Peyer's patch (tissue), 4 donors: ENCODE measurements around the gene CNTN4. TPM values are rescaled to one million over a fixed set of nuclear protein-coding genes. Genes with fewer than 3 reads are reported as not detected.

Experiments used
- DNase-seq, 3 donors: peaks; one replicate each; pipeline ENCODE4 v3.0.0-alpha.2; 2017 to 2019
- H3K27ac ChIP-seq, 4 donors: fragments of 200-600 bp; sonication (generic); one replicate each; pipeline ENCODE4 v1.5.1; 2016 to 2019
- H3K27me3 ChIP-seq, 2 donors: fragments of 200-600 bp; sonication (generic); one replicate each; pipeline ENCODE4 v1.5.1; 2019
- H3K36me3 ChIP-seq, 3 donors: fragments of 200-600 bp; sonication (generic); one replicate each; pipeline ENCODE4 v1.5.1; 2016 to 2019
- H3K4me1 ChIP-seq, 4 donors: fragments of 200-600 bp; sonication (generic); one replicate each; pipeline ENCODE4 v1.5.1; 2016 to 2019
- H3K4me3 ChIP-seq, 4 donors: fragments of 200-600 bp; sonication (generic); 1 replicate in 3 of 4; 2 replicates in 1 of 4; pipeline ENCODE4 v1.5.1; 2016 to 2019; ENCODE audit warnings: mild to moderate bottlenecking in 1 of 4
- H3K9me3 ChIP-seq, 4 donors: fragments of 200-600 bp; sonication (generic); one replicate each; pipeline ENCODE4 v1.5.1; 2016 to 2019; ENCODE audit warnings: mild to moderate bottlenecking in 1 of 4
- POLR2A ChIP-seq, 2 donors: fragments of 450-650 bp; IDR thresholded peaks; one replicate each; pipeline ENCODE4 v1.5.1; 2017; ENCODE audit warnings: antibody characterized with exemption in 2 of 2, mild to moderate bottlenecking in 2 of 2, moderate library complexity in 2 of 2
- total RNA-seq, 4 donors: library from RNA; depleted of rRNA; stranded (reverse); fragments of >200 nt; gene quantifications; one replicate each; pipeline ENCODE4 v1.1.0, GENCODE V29; 2016
- TF ChIP-seq, protein P1 (sequence below), 6 experiments: fragments of 450-650 bp in 4 of 6; fragments of 200-600 bp in 2 of 6; sonication (generic) in 1 of 6; IDR thresholded peaks; one replicate each; pipeline ENCODE4 v1.5.1; 2017 to 2019; ENCODE audit warnings: antibody characterized with exemption in 6 of 6, mild to moderate bottlenecking in 3 of 6, moderate library complexity in 1 of 6

Gene CNTN4
- total RNA-seq, 4 donors from 2014 or later: 5.4 to 31.1 (median 19.9) TPM

GRCh38 chr3:2837239-2837638, 738.6 kb downstream of the CNTN4 start:
- Histone ChIP-seq H3K4me3 (no peak overlapping the region), H3K36me3 (no peaks in the 10 kb centered on the region), H3K27ac (no peak overlapping the region), H3K27me3 (no peaks in the 10 kb centered on the region), H3K4me1 (no peaks in the 10 kb centered on the region), H3K9me3 (no peaks in the 10 kb centered on the region)
- no peak for TF ChIP-seq POLR2A (IDR thresholded peaks at IDR 0.05)
- TF ChIP-seq, protein P1, sequence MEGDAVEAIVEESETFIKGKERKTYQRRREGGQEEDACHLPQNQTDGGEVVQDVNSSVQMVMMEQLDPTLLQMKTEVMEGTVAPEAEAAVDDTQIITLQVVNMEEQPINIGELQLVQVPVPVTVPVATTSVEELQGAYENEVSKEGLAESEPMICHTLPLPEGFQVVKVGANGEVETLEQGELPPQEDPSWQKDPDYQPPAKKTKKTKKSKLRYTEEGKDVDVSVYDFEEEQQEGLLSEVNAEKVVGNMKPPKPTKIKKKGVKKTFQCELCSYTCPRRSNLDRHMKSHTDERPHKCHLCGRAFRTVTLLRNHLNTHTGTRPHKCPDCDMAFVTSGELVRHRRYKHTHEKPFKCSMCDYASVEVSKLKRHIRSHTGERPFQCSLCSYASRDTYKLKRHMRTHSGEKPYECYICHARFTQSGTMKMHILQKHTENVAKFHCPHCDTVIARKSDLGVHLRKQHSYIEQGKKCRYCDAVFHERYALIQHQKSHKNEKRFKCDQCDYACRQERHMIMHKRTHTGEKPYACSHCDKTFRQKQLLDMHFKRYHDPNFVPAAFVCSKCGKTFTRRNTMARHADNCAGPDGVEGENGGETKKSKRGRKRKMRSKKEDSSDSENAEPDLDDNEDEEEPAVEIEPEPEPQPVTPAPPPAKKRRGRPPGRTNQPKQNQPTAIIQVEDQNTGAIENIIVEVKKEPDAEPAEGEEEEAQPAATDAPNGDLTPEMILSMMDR (IDR thresholded peaks at IDR 0.05): no peak
- DNase-seq: no peak

GRCh38 chr3:2837910-2838309, 739.2 kb downstream of the CNTN4 start:
- Histone ChIP-seq H3K4me3 (no peak overlapping the region), H3K36me3 (no peaks in the 10 kb centered on the region), H3K27me3 (no peaks in the 10 kb centered on the region), H3K27ac (no peak overlapping the region), H3K9me3 (no peaks in the 10 kb centered on the region), H3K4me1 (no peaks in the 10 kb centered on the region)
- TF ChIP-seq POLR2A (IDR thresholded peaks at IDR 0.05): no peak
- TF ChIP-seq, protein P1 (IDR thresholded peaks at IDR 0.05): no peak
- DNase-seq: no peak

DNA sequence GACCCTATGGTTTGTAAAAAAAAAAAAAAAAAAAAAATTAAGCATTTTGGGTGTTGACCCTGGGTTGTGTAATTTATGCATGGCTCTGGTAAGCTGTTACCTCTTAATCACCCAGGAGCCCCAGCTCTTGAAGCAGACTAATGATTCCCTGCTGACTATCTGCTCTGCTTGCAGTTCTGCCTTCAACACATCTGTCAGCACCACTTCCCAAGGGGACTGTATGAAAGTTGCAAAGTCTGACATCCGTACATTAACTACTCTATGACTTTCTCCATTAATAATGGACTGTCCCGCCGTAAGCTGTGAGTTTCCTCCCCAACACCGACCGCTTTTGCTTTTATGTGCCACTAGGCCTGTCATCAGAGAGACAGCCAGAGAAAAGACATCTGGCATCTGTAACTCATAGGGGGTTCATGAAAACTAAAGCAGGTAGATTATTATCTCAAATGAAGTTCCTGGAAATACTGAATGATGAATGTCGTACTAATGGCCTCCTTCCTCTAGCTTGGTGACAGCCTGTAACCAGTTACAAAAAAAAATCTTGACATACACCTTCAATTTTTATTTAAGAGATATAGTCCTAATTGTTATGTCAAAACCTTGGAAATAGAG, 740.0 kb downstream of the CNTN4 start:
- no peak overlapping the region for H3K4me3 ChIP-seq
- no peak for TF ChIP-seq POLR2A (IDR thresholded peaks at IDR 0.05)
- TF ChIP-seq, protein P1 (IDR thresholded peaks at IDR 0.05): no peak
- DNase-seq: no peak

DNA sequence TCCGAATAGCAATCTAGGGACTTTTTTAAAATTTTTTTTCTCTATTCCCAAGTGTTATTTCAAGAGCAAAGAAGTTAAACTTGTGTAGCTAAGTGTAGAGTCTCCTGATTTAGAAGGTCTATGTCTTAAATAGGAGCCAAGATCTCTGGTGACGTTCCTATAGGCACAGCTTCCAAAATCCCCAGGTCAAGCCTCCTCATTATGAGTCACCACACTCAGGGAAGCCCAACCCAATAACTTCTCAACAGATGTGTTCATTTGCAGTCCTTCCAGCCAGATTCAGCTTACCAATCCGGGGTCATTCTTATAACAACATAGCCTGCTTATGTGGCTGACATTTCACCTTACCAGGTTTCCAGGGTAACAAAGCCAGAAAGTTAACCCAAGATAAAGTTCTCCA, 741.2 kb downstream of the CNTN4 start:
- no peak for DNase-seq
- Histone ChIP-seq H3K36me3 (no peaks in the 10 kb centered on the region), H3K27me3 (no peaks in the 10 kb centered on the region), H3K4me3 (no peak overlapping the region), H3K4me1 (no peaks in the 10 kb centered on the region), H3K27ac (no peak overlapping the region), H3K9me3 (no peaks in the 10 kb centered on the region)
- TF ChIP-seq, protein P1 (IDR thresholded peaks at IDR 0.05): no peak
- no peak for TF ChIP-seq POLR2A (IDR thresholded peaks at IDR 0.05)

More for the DNA sequence above, 740.0 kb downstream of the CNTN4 start:
- H3K36me3 ChIP-seq: no peaks in the 10 kb centered on the region
- no peaks in the 10 kb centered on the region for H3K4me1 ChIP-seq
- no peak overlapping the region for H3K27ac ChIP-seq
- no peaks in the 10 kb centered on the region for H3K9me3 ChIP-seq
- no peaks in the 10 kb centered on the region for H3K27me3 ChIP-seq

GRCh38 chr3:2847062-2847841, 748.6 kb downstream of the CNTN4 start:
- no peak overlapping the region for H3K27ac ChIP-seq
- no peaks in the 10 kb centered on the region for H3K36me3 ChIP-seq
- no peak for TF ChIP-seq POLR2A (IDR thresholded peaks at IDR 0.05)
- TF ChIP-seq, protein P1 (IDR thresholded peaks at IDR 0.05): no peak
- no peak overlapping the region for H3K4me3 ChIP-seq
- H3K4me1 ChIP-seq: peaks cover 0 to 11% (median 0%) of the 10 kb centered on the region in 4 donors
- DNase-seq: no peak
- no peaks in the 10 kb centered on the region for H3K27me3 ChIP-seq
- H3K9me3 ChIP-seq: no peaks in the 10 kb centered on the region
